Measurements from ENCODE around the gene CDC34. TPM values are rescaled to one million over a fixed set of nuclear protein-coding genes. Genes with fewer than 3 reads are reported as not detected.

The CDC34 gene
- total and polyA plus RNA-seq, 7 experiments from 2014 or later = 20.4 to 47.3 (median 41.4) TPM

DNA sequence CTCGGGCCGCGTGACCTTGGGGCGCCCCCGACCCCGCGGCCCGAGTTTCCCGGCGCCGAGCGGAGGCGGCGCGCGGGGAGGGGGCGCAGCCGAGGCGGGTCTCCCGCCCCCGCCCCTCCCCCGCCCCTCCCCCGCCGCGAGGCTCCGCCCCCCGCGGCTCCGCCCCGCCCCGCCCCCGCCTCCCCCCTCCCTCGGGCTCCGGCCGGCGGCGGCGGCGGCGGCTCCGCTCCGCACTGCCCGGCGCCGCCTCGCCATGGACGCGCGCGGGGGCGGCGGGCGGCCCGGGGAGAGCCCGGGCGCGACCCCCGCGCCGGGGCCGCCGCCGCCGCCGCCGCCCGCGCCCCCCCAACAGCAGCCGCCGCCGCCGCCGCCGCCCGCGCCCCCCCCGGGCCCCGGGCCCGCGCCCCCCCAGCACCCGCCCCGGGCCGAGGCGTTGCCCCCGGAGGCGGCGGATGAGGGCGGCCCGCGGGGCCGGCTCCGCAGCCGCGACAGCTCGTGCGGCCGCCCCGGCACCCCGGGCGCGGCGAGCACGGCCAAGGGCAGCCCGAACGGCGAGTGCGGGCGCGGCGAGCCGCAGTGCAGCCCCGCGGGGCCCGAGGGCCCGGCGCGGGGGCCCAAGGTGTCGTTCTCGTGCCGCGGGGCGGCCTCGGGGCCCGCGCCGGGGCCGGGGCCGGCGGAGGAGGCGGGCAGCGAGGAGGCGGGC lies 58.3 kb downstream of the CDC34 start, which contains the start of gene HCN2:
TSS of gene HCN2 (plus strand) at position 189 of the 703 bp plus-strand sequence. CDS start at position 254, 65 bp downstream.
- H3K36me3 ChIP-seq (ENCODE audit: control insufficient read depth in 2 of 3, insufficient read depth in 3 of 3, low read length in 3 of 3) = no peaks in the 10 kb centered on the region
- no peak within 1 kb of the TSS for H3K4me3 ChIP-seq (ENCODE audit: low read length)
- peaks cover 0 to 38% (median 8%) of the 10 kb centered on the region in 5 donors for H3K27me3 Mint-ChIP-seq
- no peak for ATAC-seq
- H3K9me3 ChIP-seq (ENCODE audit: control insufficient read depth in 2 of 3, low read length in 3 of 3) = no peaks in the 10 kb centered on the region
- H3K27me3 ChIP-seq (ENCODE audit: control insufficient read depth in 2 of 2, insufficient read depth in 2 of 2, low read length in 2 of 2) = peaks cover 0 to 10% of the 10 kb centered on the region in 2 donors
- peak within 1 kb of the TSS; percentile 27 to 76 (median 56) for H3K4me3 Mint-ChIP-seq
- H3K36me3 Mint-ChIP-seq = no peaks in the 10 kb centered on the region
- intact Hi-C loops (cut with micrococcal nuclease) = loop anchor here (2.0 to 5.0 kb wide), 4 partner anchors 17 to 142 kb away; partner anchors contain the start of genes BSG (in 1 of the 2) and POLRMT (in 1 of the 2)
- DNase-seq = no peak
- H3K27ac ChIP-seq (ENCODE audit: low read depth, low read length) = no peak within 1 kb of the TSS
- ChIA-PET POLR2A (interaction anchor here (0.6 kb wide), 1 partner anchor 79 kb away, joined by 3 read pairs; no protein-coding TSS in a partner anchor), CTCF (no interaction called here)
- peaks cover 10 to 12% of the 10 kb centered on the region in 2 donors for H3K4me1 ChIP-seq (ENCODE audit: control insufficient read depth in 2 of 2, insufficient read depth in 2 of 2, low read length in 2 of 2)
- peaks cover 0 to 8% (median 2%) of the 10 kb centered on the region in 7 donors for H3K4me1 Mint-ChIP-seq
- peaks cover 0 to 2% (median 0%) of the 10 kb centered on the region in 11 donors for H3K9me3 Mint-ChIP-seq
- no peak within 1 kb of the TSS for H3K27ac Mint-ChIP-seq

- H3K9me3 Mint-ChIP-seq = peaks cover 0 to 2% (median 0%) of the 10 kb centered on the region in 11 donors
- H3K36me3 Mint-ChIP-seq = no peaks in the 10 kb centered on the region
- H3K4me1 ChIP-seq (ENCODE audit: control insufficient read depth in 2 of 2, insufficient read depth in 2 of 2, low read length in 2 of 2) = peaks cover 10 to 12% of the 10 kb centered on the region in 2 donors
- H3K27ac ChIP-seq (ENCODE audit: low read depth, low read length) = no peak overlapping the region
- ChIA-PET CTCF (no interaction called here), POLR2A (interaction anchor here (0.6 kb wide), 1 partner anchor 79 kb away, joined by 3 read pairs; no protein-coding TSS in a partner anchor)
- peaks cover 0 to 38% (median 8%) of the 10 kb centered on the region in 5 donors for H3K27me3 Mint-ChIP-seq
- peaks cover 0 to 8% (median 2%) of the 10 kb centered on the region in 7 donors for H3K4me1 Mint-ChIP-seq
- intact Hi-C loops (cut with micrococcal nuclease) = no loop called here
- H3K4me3 ChIP-seq (ENCODE audit: low read length) = no peak overlapping the region
- no peaks in the 10 kb centered on the region for H3K36me3 ChIP-seq (ENCODE audit: control insufficient read depth in 2 of 3, insufficient read depth in 3 of 3, low read length in 3 of 3)
- ATAC-seq (peak; percentile 45), DNase-seq (peak in 6 of 9 donors; percentile 23 to 50 (median 43))
- H3K27me3 ChIP-seq (ENCODE audit: control insufficient read depth in 2 of 2, insufficient read depth in 2 of 2, low read length in 2 of 2) = peaks cover 0 to 10% of the 10 kb centered on the region in 2 donors
- H3K9me3 ChIP-seq (ENCODE audit: control insufficient read depth in 2 of 3, low read length in 3 of 3) = no peaks in the 10 kb centered on the region
- H3K27ac Mint-ChIP-seq = no peak overlapping the region
- peak overlapping the region in 8 of 10 donors; percentile 12 to 73 (median 54) for H3K4me3 Mint-ChIP-seq
These were observed 58.8 kb downstream of the CDC34 start for GRCh38 chr19:590396-590745.

- peaks cover 0 to 10% of the 10 kb centered on the region in 2 donors for H3K27me3 ChIP-seq (ENCODE audit: control insufficient read depth in 2 of 2, insufficient read depth in 2 of 2, low read length in 2 of 2)
- CTCF ChIA-PET = no interaction called here
- no peak for DNase-seq
- POLR2A ChIA-PET = interaction anchor here (0.6 kb wide), 1 partner anchor 80 kb away, joined by 3 read pairs; no protein-coding TSS in a partner anchor
- Mint-ChIP-seq H3K9me3 (peaks cover 0 to 2% (median 0%) of the 10 kb centered on the region in 11 donors), H3K27ac (no peak overlapping the region), H3K4me1 (peaks cover 0 to 8% (median 2%) of the 10 kb centered on the region in 7 donors), H3K27me3 (peaks cover 0 to 38% (median 8%) of the 10 kb centered on the region in 5 donors), H3K36me3 (no peaks in the 10 kb centered on the region), H3K4me3 (peak overlapping the region in 1 of 10 donors; percentile 73)
- no peaks in the 10 kb centered on the region for H3K36me3 ChIP-seq (ENCODE audit: control insufficient read depth in 2 of 3, insufficient read depth in 3 of 3, low read length in 3 of 3)
- H3K4me1 ChIP-seq (ENCODE audit: control insufficient read depth in 2 of 2, insufficient read depth in 2 of 2, low read length in 2 of 2) = peaks cover 10 to 12% of the 10 kb centered on the region in 2 donors
- intact Hi-C loops (cut with micrococcal nuclease) = no loop called here
- no peak overlapping the region for H3K4me3 ChIP-seq (ENCODE audit: low read length)
- H3K27ac ChIP-seq (ENCODE audit: low read depth, low read length) = no peak overlapping the region
- no peak for ATAC-seq
- no peaks in the 10 kb centered on the region for H3K9me3 ChIP-seq (ENCODE audit: control insufficient read depth in 2 of 3, low read length in 3 of 3)
These were observed 59.2 kb downstream of the CDC34 start for GRCh38 chr19:590750-591098.

DNA sequence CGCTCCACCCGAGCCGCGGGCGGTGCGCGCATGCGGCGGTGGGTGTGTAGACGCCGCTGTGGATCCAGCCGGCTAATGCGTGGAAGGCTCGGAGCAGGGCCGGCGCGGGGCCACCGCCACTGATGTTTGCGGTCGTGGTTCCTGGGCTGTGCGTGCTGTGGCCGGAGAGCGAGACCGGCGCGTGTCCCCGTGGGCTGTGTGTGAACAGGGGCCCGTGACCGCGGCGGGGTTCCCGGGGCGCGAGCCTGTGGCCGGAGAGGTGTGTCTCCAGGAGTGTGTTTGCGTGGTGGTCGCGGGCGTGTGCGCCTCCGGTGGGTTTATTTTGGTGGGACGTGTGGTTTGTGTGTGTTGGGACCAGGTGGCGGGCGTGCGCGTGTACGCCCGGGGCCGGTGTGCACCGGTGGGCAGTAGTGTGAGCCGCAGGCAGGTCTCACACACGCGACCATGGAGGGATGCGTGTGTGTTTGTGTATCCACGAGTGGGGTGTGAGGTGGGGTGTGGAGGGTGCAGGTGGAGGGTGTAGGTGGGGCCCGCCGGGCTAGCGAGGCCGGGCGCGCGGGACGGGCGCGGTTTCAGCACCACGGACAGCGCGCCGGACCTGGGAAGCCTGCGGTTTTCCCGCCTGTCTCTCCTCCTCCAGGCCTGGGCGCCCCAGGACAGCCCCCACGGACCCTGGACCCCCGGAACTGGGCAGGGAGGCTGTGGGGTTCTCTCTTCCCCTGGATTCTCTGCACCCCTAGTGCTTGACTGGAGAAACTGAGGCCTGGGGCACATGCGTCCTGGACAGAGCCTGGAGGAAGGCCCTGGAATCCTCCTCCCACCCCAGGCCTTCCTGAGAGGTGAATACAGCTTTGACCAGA lies 59.8 kb downstream of the CDC34 start:
- Histone ChIP-seq H3K4me1 (ENCODE audit: control insufficient read depth in 2 of 2, insufficient read depth in 2 of 2, low read length in 2 of 2) (peaks cover 10 to 12% of the 10 kb centered on the region in 2 donors), H3K9me3 (ENCODE audit: control insufficient read depth in 2 of 3, low read length in 3 of 3) (no peaks in the 10 kb centered on the region), H3K27me3 (ENCODE audit: control insufficient read depth in 2 of 2, insufficient read depth in 2 of 2, low read length in 2 of 2) (peaks cover 0 to 10% of the 10 kb centered on the region in 2 donors), H3K36me3 (ENCODE audit: control insufficient read depth in 2 of 3, insufficient read depth in 3 of 3, low read length in 3 of 3) (no peaks in the 10 kb centered on the region), H3K4me3 (ENCODE audit: low read length) (no peak overlapping the region), H3K27ac (ENCODE audit: low read depth, low read length) (no peak overlapping the region)
- no peaks in the 10 kb centered on the region for H3K36me3 Mint-ChIP-seq
- DNase-seq = no peak
- H3K27me3 Mint-ChIP-seq = peaks cover 0 to 37% (median 6%) of the 10 kb centered on the region in 5 donors
- H3K4me1 Mint-ChIP-seq = peaks cover 0 to 8% (median 2%) of the 10 kb centered on the region in 7 donors
- ChIA-PET POLR2A (no interaction called here), CTCF (no interaction called here)
- ATAC-seq = no peak
- H3K27ac Mint-ChIP-seq = peak overlapping the region in 1 of 9 donors; percentile 13
- peak overlapping the region in 6 of 10 donors; percentile 8 to 70 (median 54) for H3K4me3 Mint-ChIP-seq
- intact Hi-C loops (cut with micrococcal nuclease) = no loop called here
- peaks cover 0 to 2% (median 0%) of the 10 kb centered on the region in 11 donors for H3K9me3 Mint-ChIP-seq

Other genes starting within 250 kb of the CDC34 start
- under 1 TPM in 1 of 5 experiments, not detected in 4; 0.24 TPM for gene PLPP2, start 240.4 kb upstream of the CDC34 start, total RNA-seq
- not detected for gene PLPP2, start 240.4 kb upstream of the CDC34 start, polyA plus RNA-seq
- gene MIER2, start 187.0 kb upstream of the CDC34 start, total RNA-seq = 10 to 100 TPM; 16.0 to 24.6 (median 17.7) TPM
- 1 to 10 TPM; 3.9 to 7.8 TPM for gene MIER2, start 187.0 kb upstream of the CDC34 start, polyA plus RNA-seq
- not detected for gene C2CD4C, start 122.6 kb upstream of the CDC34 start, total RNA-seq
- gene C2CD4C, start 122.6 kb upstream of the CDC34 start, polyA plus RNA-seq = not detected
- 1 to 10 TPM in 2 of 5 experiments, under 1 TPM in 1, not detected in 2; 0.82 to 2.3 (median 2.1) TPM for gene SHC2, start 70.7 kb upstream of the CDC34 start, total RNA-seq
- not detected for gene SHC2, start 70.7 kb upstream of the CDC34 start, polyA plus RNA-seq
- 1 to 10 TPM in 2 of 5 experiments, under 1 TPM in 2, not detected in 1; 0.24 to 1.8 (median 0.83) TPM for gene MADCAM1, start 35.3 kb upstream of the CDC34 start, total RNA-seq
- gene MADCAM1, start 35.3 kb upstream of the CDC34 start, polyA plus RNA-seq = under 1 TPM in 1 of 2 donors, not detected in 1; 0.12 TPM
- 10 to 100 TPM; 21.6 to 34.5 (median 22.7) TPM for gene TPGS1, start 24.3 kb upstream of the CDC34 start, total RNA-seq
- gene TPGS1, start 24.3 kb upstream of the CDC34 start, polyA plus RNA-seq = 10 to 100 TPM; 24.2 to 36.4 TPM
- 10 to 100 TPM; 30.0 to 81.4 (median 67.8) TPM for gene GZMM, start 12.3 kb downstream of the CDC34 start, total RNA-seq
- gene GZMM, start 12.3 kb downstream of the CDC34 start, polyA plus RNA-seq = 100 to 1,000 TPM; 138 to 181 TPM
- 100 to 1,000 TPM; 109 to 247 (median 120) TPM for gene BSG, start 40.8 kb downstream of the CDC34 start, total RNA-seq
- 100 to 1,000 TPM; 246 to 349 TPM for gene BSG, start 40.8 kb downstream of the CDC34 start, polyA plus RNA-seq
- 1 to 10 TPM in 4 of 5 experiments, under 1 TPM in 1; 0.93 to 2.6 (median 2.2) TPM for gene HCN2, start 58.1 kb downstream of the CDC34 start, total RNA-seq
- not detected for gene HCN2, start 58.1 kb downstream of the CDC34 start, polyA plus RNA-seq
- 100 to 1,000 TPM in 1 of 5 experiments, 10 to 100 TPM in 4; 61.2 to 105 (median 71.3) TPM for gene POLRMT, start 101.8 kb downstream of the CDC34 start, total RNA-seq
- 10 to 100 TPM; 37.4 to 51.8 TPM for gene POLRMT, start 101.8 kb downstream of the CDC34 start, polyA plus RNA-seq
- gene FGF22, start 108.1 kb downstream of the CDC34 start, total RNA-seq = 1 to 10 TPM in 2 of 5 experiments, under 1 TPM in 2, not detected in 1; 0.17 to 1.8 (median 0.95) TPM
- gene FGF22, start 108.1 kb downstream of the CDC34 start, polyA plus RNA-seq = not detected
- 100 to 1,000 TPM in 3 of 5 experiments, 10 to 100 TPM in 2; 75.1 to 110 (median 101) TPM for gene RNF126, start 131.5 kb downstream of the CDC34 start, total RNA-seq
- gene RNF126, start 131.5 kb downstream of the CDC34 start, polyA plus RNA-seq = 10 to 100 TPM; 55.3 to 70.3 TPM
- gene FSTL3, start 144.6 kb downstream of the CDC34 start, total RNA-seq = 1 to 10 TPM; 3.1 to 6.4 (median 5.0) TPM
- gene FSTL3, start 144.6 kb downstream of the CDC34 start, polyA plus RNA-seq = 1 to 10 TPM; 2.7 to 2.8 TPM
- gene PRSS57, start 163.7 kb downstream of the CDC34 start, total RNA-seq = 1 to 10 TPM in 1 of 5 experiments, under 1 TPM in 1, not detected in 3; 0.27 to 2.1 TPM
- gene PRSS57, start 163.7 kb downstream of the CDC34 start, polyA plus RNA-seq = not detected
- gene PALM, start 177.2 kb downstream of the CDC34 start, total RNA-seq = 1 to 10 TPM in 1 of 5 experiments, not detected in 4; 1.0 TPM
- not detected for gene PALM, start 177.2 kb downstream of the CDC34 start, polyA plus RNA-seq
- gene MISP, start 219.4 kb downstream of the CDC34 start, total RNA-seq = not detected
- not detected for gene MISP, start 219.4 kb downstream of the CDC34 start, polyA plus RNA-seq